Nephron progenitor cell (in vitro differentiated cells): Measurements from ENCODE around the gene KIRREL3.

ENCODE experiments used
- DNase-seq: peaks from one replicate; pipeline ENCODE4 v3.0.0; 2021
- H3K27ac Mint-ChIP-seq: 2 replicates; pipeline ENCODE4 v1.8.0; 2021; ENCODE audit warnings: mild to moderate bottlenecking, moderate library complexity, mixed read lengths
- H3K27me3 Mint-ChIP-seq: 2 replicates; pipeline ENCODE4 v1.8.0; 2021; ENCODE audit warnings: mild to moderate bottlenecking, low read depth, mixed read lengths; ENCODE audit not compliant: poor library complexity
- H3K36me3 Mint-ChIP-seq: 2 replicates; pipeline ENCODE4 v1.8.0; 2021; ENCODE audit warnings: low read depth, mixed read lengths
- H3K4me1 Mint-ChIP-seq: 2 replicates; pipeline ENCODE4 v1.8.0; 2021; ENCODE audit warnings: mixed read lengths
- H3K4me3 Mint-ChIP-seq: 2 replicates; pipeline ENCODE4 v1.8.0; 2021; ENCODE audit warnings: mild to moderate bottlenecking, moderate library complexity, mixed read lengths
- H3K9me3 Mint-ChIP-seq: 2 replicates; pipeline ENCODE4 v1.8.0; 2021; ENCODE audit warnings: mild to moderate bottlenecking, moderate library complexity, mixed read lengths
- TF ChIP-seq, protein P1 (sequence below): fragments of 200-600 bp; sonication (generic); IDR thresholded peaks from 2 replicates; pipeline ENCODE4 v1.5.0; 2021; ENCODE audit warnings: antibody characterized with exemption

KIRREL3 gene

DNA sequence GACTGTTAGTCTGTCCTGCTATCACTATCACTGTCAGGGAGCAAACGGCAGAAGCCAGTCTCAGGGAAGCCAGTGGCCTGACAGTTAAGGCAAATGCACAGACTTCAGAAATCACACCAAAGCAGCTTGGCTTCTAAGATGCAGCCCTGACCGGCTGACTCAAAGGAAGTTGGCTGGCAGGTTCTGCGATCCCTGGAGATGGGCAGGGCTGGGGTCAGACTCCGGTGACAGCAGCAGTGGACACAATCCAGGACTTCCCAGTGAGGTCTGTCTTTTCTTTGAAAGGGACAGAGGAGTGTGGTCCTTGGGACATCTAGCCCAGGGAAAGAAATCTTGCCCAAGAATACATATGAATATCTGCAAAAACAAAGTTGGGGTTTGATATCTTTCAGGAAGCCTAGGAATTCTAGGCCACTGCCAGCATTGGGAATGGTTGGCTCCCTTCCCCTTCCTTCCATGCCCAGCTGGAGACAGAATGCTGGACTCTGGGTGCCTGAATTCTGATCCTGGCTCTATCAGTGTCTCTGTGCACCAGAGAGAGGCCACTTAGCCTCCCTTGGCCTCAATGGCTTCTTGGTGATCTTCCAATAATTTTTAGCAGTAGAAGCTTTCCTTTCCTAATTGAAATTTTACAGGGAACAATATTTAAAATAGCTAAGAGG lies 108.9 kb downstream of the KIRREL3 start:
- peaks cover 2% of the 10 kb centered on the region for H3K27me3 Mint-ChIP-seq
- peaks cover 54% of the 10 kb centered on the region for H3K4me1 Mint-ChIP-seq
- H3K27ac Mint-ChIP-seq, result no peak overlapping the region
- H3K4me3 Mint-ChIP-seq, result no peak overlapping the region
- TF ChIP-seq, protein P1, sequence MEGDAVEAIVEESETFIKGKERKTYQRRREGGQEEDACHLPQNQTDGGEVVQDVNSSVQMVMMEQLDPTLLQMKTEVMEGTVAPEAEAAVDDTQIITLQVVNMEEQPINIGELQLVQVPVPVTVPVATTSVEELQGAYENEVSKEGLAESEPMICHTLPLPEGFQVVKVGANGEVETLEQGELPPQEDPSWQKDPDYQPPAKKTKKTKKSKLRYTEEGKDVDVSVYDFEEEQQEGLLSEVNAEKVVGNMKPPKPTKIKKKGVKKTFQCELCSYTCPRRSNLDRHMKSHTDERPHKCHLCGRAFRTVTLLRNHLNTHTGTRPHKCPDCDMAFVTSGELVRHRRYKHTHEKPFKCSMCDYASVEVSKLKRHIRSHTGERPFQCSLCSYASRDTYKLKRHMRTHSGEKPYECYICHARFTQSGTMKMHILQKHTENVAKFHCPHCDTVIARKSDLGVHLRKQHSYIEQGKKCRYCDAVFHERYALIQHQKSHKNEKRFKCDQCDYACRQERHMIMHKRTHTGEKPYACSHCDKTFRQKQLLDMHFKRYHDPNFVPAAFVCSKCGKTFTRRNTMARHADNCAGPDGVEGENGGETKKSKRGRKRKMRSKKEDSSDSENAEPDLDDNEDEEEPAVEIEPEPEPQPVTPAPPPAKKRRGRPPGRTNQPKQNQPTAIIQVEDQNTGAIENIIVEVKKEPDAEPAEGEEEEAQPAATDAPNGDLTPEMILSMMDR, result no peak
- no peak for DNase-seq
- H3K9me3 Mint-ChIP-seq, result peaks cover 18% of the 10 kb centered on the region
- peaks cover 6% of the 10 kb centered on the region for H3K36me3 Mint-ChIP-seq

DNA sequence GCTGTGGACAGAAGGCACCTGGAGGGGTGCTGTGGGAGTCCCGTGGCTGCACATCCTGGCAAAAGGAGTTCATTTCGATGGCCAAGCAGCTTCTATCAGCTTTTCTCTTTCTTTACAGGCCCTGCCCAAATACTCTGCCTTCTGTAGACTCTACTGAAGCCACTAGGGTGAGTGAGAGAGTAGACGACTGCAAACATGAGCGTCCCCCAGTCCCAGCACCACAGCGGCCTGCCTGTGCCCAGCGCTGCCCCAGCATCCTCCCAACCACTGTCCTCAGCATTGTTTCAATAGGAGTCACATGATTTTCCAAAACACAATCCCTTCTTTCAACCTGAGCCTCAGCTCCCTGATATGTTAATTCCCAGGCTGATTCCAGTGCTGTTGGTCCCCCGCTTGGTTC lies 110.0 kb downstream of the KIRREL3 start:
- Mint-ChIP-seq H3K36me3 (no peaks in the 10 kb centered on the region), H3K4me3 (no peak overlapping the region), H3K27ac (no peak overlapping the region), H3K9me3 (peaks cover 7% of the 10 kb centered on the region), H3K27me3 (peaks cover 2% of the 10 kb centered on the region), H3K4me1 (peaks cover 55% of the 10 kb centered on the region)
- TF ChIP-seq, protein P1, result no peak
- no peak for DNase-seq

DNA sequence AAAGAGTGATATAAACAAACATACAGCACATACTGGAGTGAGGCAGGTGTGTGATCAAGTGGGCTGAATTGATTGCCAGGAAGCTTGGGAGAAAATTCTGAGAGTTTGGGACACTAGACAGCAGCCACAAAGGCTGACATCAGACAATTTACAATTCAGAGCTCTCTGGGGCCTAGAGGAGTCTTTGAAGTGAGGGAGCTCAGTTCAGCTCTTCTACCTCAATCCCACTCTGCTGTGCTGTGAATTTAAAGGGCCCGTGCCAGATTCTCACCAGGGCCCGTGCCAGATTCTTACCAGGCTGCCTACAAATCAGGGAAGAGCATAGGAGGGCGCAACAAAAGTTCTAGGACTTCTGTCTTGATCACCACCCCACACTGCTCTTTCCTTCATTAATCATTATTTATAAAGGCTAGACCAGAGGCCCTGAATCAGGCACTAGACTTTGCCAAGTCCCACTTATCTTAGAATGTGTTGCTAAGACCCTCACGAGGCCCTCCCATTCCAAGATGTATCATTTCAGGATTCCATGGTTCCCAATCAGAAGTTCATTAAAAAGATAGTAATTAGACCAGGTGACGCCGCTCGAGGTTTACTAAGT lies 112.4 kb downstream of the KIRREL3 start:
- Mint-ChIP-seq H3K36me3 (no peaks in the 10 kb centered on the region), H3K27ac (peak overlapping the region; percentile 68), H3K27me3 (peaks cover 2% of the 10 kb centered on the region), H3K4me3 (no peak overlapping the region), H3K4me1 (peaks cover 46% of the 10 kb centered on the region), H3K9me3 (no peaks in the 10 kb centered on the region)
- DNase-seq, result no peak
- TF ChIP-seq, protein P1, result no peak

DNA sequence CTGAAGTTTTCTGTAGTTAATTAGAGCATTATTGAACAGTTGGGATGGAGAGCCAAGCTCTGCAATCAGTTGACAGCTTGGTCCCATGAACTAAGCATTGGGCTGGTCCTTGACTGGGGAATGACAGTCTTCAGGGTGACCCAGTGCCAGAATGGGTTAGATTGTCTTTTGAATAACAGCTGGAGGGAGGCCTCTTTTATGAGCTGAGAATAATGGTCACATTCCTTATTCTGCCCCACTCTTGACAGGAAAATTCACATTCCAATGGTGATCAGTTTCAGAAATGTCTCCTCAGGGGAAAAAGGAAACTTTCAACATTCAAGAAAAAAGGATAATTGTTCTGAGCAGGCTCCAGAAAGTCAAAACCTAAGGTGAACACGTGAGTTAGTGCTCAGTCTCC lies 113.9 kb downstream of the KIRREL3 start:
- Mint-ChIP-seq H3K4me3 (no peak overlapping the region), H3K27me3 (peaks cover 2% of the 10 kb centered on the region), H3K9me3 (no peaks in the 10 kb centered on the region), H3K4me1 (peaks cover 38% of the 10 kb centered on the region), H3K27ac (no peak overlapping the region), H3K36me3 (no peaks in the 10 kb centered on the region)
- TF ChIP-seq, protein P1, result no peak
- no peak for DNase-seq

DNA sequence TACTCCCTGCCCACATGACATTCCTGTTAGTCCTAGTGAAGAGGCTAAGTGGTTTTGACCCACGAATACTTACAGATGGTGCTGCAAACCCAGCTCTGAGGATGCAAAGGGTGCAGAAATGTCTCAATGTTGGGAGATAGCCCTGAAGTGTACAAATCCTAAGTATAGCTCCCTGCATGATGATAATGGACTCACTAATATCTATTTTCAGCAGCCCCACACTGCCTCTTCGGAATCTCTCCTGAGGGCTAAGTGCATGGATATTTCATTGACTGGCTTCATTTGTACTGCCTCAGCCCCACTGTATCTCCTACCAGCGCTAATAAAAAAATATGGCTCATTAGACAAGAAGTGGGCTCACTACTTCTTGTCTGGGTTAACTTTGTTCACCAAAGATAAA lies 114.5 kb downstream of the KIRREL3 start:
- H3K9me3 Mint-ChIP-seq, result no peaks in the 10 kb centered on the region
- H3K4me1 Mint-ChIP-seq, result peaks cover 36% of the 10 kb centered on the region
- TF ChIP-seq, protein P1, result no peak
- no peaks in the 10 kb centered on the region for H3K36me3 Mint-ChIP-seq
- H3K27me3 Mint-ChIP-seq, result peaks cover 2% of the 10 kb centered on the region
- DNase-seq, result no peak
- H3K27ac Mint-ChIP-seq, result no peak overlapping the region
- H3K4me3 Mint-ChIP-seq, result no peak overlapping the region

DNA sequence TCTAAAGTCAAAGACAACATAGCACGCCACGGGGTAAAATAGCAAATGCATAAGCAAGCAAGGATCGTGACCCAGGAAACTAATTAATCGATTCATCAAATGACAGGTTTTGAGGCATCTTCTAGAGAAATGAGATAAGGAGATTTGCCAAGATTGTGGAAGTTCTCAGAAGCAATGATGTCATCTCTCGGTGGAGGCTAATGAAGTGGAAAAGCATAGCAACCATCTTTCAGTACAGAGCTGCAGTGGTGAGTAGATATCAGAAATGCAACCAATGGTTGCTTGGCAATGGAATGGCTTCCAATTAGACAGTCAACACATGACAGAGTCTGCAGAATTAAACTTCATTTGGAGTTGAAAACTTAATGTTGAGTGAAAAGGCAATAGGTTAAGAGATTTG lies 116.0 kb downstream of the KIRREL3 start:
- H3K4me3 Mint-ChIP-seq, result no peak overlapping the region
- no peak for DNase-seq
- TF ChIP-seq, protein P1, result no peak
- no peaks in the 10 kb centered on the region for H3K9me3 Mint-ChIP-seq
- H3K36me3 Mint-ChIP-seq, result no peaks in the 10 kb centered on the region
- H3K4me1 Mint-ChIP-seq, result peaks cover 31% of the 10 kb centered on the region
- no peak overlapping the region for H3K27ac Mint-ChIP-seq
- peaks cover 2% of the 10 kb centered on the region for H3K27me3 Mint-ChIP-seq
